ENCODE results near the gene FXYD5.

DNA sequence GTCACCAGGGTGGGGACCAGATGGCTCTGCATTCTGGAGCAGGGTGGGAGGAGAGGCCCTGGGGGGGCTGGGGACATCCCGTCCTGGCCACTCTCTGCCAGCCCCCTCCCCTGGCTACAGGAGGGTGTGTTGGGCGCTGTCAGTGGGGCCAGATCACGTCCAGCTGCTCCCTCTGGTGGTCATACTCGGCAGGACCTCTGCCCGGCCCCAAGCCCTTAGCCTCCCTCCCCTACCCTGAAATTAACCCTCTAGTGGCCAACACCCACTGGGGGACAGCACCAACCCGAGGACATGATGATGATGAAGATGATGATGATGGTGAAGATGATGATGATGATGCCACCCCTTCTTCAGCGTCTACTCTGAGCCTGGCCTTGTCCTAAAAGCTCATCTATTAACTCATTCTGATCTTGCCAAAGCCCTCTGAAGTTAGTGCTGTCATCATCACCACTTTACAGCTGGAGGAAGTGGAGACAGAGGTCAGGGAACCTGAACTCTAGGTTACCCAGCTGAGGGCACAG is 19.1 kb upstream of the FXYD5 start:
- TF ChIP-seq, protein P1, sequence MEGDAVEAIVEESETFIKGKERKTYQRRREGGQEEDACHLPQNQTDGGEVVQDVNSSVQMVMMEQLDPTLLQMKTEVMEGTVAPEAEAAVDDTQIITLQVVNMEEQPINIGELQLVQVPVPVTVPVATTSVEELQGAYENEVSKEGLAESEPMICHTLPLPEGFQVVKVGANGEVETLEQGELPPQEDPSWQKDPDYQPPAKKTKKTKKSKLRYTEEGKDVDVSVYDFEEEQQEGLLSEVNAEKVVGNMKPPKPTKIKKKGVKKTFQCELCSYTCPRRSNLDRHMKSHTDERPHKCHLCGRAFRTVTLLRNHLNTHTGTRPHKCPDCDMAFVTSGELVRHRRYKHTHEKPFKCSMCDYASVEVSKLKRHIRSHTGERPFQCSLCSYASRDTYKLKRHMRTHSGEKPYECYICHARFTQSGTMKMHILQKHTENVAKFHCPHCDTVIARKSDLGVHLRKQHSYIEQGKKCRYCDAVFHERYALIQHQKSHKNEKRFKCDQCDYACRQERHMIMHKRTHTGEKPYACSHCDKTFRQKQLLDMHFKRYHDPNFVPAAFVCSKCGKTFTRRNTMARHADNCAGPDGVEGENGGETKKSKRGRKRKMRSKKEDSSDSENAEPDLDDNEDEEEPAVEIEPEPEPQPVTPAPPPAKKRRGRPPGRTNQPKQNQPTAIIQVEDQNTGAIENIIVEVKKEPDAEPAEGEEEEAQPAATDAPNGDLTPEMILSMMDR (IDR thresholded peaks at IDR 0.05; ENCODE audit: low read length), result peak; percentile 92
- TF ChIP-seq EZH2 (IDR thresholded peaks at IDR 0.05; ENCODE audit: borderline replicate concordance, low read length), result no peak

Measured in OCI-LY1 (cell line).